C4-2B (cell line): ENCODE results near the gene ANTXRL.
"Not testable (repeated sequence)": the region's sequence is repeated elsewhere in the genome, so short reads cannot be mapped to it uniquely, and the experiment has no call there.

Source experiments
- ZFX ChIP-seq: fragments of 450-650 bp; IDR thresholded peaks from 2 replicates; pipeline ENCODE4 v1.6.1; 2017
- TF ChIP-seq, protein P1 (sequence below): fragments of 450-650 bp; conservative IDR thresholded peaks from 2 replicates; pipeline ENCODE4 v1.5.1; 2017; ENCODE audit warnings: mild to moderate bottlenecking

DNA sequence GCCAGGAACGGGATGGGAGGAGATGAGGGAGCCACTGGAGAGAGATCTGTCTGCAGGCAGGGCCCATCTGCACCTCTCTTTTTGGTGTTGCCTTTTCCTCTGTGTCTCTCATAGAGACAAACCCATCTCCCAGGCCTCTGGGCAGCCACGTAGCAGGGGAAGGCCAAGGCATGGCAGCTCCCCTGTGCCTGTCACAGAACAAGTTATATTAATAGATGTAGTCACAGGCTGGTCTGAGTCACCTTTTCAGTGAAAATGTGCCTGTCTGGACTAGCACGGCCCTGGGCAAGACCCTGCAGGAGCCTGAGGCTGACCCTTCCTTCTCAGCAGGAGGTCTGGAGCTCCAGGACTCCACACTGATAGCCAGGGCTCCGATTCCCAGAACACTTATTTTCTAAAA lies 90.9 kb downstream of the ANTXRL start:
- not testable (repeated sequence) for TF ChIP-seq ZFX
- TF ChIP-seq, protein P1, sequence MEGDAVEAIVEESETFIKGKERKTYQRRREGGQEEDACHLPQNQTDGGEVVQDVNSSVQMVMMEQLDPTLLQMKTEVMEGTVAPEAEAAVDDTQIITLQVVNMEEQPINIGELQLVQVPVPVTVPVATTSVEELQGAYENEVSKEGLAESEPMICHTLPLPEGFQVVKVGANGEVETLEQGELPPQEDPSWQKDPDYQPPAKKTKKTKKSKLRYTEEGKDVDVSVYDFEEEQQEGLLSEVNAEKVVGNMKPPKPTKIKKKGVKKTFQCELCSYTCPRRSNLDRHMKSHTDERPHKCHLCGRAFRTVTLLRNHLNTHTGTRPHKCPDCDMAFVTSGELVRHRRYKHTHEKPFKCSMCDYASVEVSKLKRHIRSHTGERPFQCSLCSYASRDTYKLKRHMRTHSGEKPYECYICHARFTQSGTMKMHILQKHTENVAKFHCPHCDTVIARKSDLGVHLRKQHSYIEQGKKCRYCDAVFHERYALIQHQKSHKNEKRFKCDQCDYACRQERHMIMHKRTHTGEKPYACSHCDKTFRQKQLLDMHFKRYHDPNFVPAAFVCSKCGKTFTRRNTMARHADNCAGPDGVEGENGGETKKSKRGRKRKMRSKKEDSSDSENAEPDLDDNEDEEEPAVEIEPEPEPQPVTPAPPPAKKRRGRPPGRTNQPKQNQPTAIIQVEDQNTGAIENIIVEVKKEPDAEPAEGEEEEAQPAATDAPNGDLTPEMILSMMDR, result not testable (repeated sequence)
